ENCODE results near the gene FGD1.

FGD1 gene

DNA sequence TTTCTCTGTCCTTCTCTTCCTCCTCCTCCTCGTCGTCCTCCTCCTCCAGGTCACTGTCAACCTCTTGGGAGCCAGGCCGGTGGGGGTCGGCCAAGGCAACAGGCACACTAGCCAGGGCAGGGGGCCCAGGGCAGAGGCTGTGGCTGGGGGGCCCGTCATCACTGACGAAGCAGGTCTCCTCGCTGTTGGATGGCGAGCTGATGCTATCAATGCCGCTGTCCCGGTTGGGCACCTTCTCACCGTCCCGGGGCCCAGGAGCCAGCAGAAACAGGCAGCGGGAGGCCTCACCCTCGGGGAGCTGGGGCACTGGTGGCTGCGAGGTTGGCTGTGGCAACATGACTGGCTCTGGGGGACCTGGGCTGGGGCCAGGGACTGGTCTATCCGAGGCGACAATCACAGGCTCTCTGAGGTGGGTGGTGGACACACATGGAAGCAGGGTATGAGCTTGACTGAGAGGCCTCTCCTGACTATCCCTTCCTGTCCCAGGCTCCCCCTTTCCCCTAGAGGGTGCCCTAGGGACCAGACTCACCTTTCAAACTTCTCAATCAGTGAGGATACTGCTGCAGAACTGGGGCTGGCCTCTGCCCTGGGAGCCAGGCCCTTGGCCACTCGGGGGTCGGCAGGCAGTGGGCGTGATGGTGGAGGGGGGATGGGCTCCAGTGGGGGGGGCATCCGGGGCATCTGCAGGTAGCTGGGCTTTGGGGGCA lies 25.8 kb downstream of the FGD1 start:
- no peak for DNase-seq

DNA sequence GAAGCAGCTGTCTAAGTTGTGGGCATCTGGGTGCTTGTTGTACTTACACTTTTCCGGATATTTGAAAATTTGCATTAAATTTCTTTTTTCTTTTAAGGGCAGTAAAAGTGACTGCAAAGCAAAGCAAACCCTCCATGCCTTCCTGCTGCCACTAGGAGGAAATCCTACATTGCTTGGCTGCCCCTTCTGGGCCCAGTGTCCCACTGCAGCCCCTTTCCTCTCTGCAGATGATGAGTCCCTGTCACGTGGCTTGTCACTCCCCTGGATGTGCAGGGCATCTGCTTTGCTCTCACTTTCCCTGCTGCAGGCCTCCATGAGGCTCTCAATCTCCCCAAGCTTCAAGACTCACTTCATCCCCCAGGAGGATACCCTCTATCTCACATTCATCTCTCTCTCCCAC lies 43.1 kb downstream of the FGD1 start:
- DNase-seq: no peak

DNA sequence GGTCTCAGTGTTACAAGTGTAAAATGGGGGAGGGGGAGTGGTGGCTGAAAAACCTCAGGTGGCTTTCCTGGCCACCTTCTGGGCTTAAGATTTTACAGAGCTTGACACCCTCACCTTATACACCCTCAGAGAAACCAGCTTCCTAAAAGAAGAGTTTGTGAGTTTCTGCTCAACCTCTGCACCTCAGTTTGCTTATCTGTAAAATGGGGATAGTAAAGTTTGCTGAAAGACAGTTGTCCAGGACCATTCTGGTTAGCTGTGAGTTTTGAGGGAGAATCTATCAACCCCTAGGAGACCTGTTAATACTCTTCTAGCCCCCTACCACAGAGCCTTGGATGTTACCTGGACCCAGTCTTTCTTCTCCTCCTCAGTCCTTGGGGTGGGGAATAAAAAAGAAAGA lies 46.1 kb downstream of the FGD1 start:
- DNase-seq: no peak

DNA sequence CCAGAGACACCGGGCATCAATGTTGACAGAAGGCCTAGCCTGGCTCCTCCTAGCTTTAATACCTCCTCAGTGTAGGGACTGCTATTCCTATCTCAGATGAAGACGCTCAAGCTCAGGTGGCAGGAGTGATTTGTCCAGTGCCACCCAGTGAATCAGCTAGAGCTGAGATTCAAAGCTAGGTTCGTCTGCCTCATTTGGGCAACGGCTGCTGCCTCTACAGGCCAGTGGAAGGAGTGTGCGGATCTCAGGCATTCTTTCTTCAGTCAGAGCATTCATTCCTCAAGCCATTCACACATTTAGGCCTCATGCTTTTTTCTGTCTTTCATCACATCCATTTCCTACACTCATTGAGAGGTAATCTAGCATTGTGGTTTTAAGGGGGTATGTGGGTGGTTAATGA lies 48.6 kb downstream of the FGD1 start:
- DNase-seq: no peak

DNA sequence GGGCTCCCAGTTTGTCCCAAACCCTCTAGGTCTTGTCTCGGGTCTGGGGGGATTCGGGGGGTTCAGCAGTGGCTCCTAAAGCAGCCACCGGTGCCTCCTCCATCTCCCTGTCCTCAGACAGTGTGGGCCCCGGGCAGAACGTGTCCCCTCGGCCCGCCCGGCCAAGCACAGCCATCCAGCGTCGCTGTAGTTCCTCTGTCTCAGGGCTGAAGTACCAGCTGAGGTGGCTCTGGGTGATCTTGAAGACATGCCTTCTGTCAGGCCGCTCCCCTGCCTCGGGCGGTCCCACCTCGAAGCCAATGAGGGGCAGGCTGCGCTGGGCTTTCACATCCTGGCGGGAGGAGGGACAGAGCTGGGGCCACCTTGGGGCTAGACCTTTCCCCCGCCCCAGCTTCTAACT lies 50.0 kb downstream of the FGD1 start:
- no peak for DNase-seq

DNA sequence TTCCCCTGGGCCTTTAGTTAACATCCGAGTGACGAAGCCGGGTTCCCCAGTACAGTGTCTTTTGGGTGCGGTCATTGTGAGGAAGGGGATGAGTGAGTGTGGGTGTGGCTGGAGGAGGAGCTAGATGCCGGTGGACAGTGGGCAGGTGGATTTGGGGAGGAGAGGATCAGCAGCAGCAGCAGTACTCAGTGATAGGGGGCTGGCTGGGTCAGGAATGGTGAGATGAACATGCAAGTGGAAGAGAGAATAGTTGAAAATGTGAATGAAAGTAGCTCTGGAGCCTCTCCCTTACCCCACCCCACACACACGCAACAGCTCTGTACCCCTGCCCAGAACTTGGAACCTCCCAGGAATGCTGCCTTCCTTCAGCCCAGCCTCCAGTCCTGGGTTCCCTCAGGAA lies 51.3 kb downstream of the FGD1 start:
- no peak for DNase-seq

DNA sequence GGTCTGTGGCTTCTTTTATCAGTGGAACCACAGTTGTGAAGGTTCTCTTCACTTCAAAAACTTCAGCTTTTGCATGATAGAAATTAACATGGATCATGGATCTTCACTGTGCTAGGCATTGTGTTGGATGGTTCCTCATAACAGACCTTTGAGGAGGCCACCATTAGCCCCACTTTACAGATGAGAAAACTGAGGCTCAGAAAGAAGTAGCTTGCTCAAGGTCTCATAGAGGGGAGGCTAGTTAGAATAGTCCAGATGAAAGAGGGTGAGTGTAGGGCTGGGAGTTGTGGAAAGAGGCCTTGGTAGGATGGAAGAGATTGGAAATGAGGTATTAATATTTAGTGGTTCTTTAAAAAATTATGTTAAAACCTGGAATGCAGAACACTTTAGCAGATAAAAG lies 53.2 kb downstream of the FGD1 start:
- DNase-seq: no peak

DNA sequence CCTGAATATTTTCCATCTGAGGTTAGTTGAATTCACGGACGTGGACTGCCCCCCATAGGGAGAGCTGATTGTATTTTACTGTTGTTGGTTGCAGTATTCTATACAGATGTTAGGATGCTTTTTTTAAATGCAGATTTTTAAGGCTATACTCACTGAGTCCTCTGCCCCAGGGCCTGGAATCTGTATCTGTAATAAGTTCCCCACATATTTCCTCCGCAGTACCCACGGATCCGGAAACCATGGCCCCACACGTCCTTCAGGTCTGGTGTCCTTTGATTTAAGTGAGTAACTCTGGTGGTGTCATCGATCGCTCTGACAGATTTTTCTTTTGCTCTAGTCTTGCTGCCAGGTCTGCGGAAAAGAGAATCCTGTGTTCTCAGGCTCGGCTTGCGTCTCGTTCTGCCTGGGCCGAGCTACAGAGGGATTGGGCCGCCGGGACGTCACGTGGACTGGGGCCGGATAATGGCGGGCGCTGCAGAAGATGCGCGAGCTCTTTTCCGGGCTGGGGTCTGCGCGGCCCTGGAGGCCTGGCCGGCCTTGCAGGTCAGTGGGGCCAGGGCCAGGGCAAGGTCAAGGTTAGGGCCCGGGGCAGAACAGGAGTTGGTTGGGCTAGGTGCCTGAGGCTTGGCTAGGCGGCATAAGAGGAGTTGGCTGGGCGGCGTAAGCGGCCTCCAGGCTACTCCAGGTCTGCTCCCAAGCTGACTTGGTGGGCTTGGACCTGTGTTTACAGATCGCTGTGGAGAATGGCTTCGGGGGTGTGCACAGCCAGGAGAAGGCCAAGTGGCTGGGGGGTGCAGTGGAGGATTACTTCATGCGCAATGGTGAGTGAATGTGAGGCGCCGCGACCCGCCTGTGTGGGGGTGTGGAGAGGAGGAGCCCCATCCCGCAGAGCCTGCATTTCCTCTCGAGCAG lies 55.8 kb downstream of the FGD1 start, which contains the start of gene TSR2:
Gene TSR2, plus strand, starts transcription at position 445 of the 912 bp plus-strand sequence. Its CDS starts 18 bp downstream, at position 463.
- peak; percentile 50 to 56 for DNase-seq

DNA sequence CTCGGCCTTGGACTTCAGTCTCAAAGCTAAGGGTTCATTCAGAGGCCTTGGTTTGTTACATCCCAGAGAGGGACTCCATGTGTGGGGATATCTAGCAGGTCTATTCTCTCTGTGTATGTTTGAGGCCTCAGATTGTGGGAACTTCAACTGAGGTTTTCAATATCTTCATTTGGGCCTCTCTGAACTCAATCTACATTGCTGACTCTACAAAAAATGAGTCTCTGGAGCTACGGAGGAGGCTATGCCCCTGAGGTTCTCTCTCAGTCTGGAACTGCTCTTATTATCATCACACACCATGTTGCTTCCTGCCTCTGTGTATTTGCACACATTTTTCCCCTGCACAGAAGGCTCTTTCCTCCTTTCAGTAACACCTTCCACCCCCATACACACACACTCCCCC lies 60.9 kb downstream of the FGD1 start:
- DNase-seq: no peak

DNA sequence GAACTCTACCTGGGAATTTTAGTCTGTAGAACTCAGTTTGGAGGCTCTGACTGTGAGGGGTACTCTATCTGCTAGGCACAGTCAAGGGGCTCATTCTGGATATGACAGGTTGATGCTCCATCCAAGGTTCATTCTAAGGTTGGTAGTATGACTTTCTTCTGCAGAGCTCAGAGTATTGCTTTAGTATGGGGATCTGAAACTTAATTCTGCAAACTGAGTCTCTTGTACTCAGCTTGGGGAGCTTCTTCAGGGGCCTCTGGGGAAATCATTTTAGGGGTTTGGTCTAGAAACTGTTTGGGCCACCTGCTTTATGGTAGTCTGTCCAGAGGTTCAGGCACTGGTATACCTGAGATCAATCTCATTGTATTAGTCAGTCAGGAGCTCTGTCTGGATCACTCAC lies 65.5 kb downstream of the FGD1 start:
- DNase-seq: no peak

DNA sequence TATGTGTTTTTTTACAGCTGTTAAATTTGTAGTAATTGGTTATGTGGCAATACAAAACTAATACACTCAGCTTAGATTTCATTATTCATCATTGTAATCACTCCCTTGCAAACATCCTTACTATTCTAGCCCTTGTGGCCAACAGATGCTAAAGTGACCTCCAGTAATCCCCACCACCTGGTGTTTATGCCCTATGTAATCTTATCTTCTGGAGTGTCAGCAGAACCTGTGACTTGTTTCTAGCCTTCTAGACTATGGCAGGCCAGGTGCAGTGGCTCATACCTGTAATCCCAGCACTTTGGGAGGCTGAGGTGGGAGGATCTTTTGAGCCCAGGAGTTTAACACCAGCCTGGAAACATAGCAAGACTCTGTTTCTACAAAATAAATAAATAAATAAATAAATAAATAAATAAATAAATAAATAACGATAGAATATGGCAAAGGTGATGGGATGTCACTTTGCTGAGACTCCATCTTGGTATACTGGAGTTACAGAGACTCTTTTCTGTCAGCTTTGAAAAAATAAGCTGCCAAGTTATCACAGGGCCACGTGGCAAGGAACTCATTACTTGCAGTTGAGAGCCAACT lies 68.1 kb downstream of the FGD1 start:
- no peak for DNase-seq

DNA sequence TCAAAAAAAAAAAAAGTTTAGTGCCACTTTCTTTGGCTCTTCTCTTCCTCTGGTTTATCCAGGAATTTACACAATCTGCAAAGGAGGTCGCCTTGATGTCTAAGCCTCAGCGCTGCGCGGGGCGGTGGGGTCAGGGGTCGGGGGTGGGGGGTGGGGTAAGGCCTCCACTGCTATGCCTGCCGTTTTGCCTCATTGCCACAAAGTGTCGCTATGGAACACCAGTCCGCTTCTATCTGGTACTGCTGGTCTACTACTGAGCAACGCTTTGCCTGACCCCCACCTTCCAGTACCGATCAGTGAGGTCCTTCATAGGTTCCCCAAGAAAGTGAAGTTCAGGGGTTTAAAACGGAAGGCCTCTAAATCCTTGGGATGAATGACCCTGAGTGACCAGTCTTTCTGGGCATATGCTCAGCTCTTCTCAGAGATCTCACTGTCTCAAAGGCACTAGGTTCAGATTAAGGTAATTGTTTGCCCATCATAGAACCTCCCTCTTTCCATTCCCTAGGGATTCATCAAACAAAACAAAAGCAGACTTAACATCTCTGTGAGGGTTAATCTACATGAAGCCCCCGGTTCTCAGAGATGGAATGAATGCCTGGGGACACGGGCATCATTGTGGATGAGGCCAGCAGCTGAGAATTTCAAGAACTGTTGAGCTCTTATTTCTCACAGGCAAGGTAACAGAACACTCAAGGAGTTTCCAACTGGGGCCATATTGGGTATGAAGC lies 72.7 kb downstream of the FGD1 start:
- DNase-seq: no peak

DNA sequence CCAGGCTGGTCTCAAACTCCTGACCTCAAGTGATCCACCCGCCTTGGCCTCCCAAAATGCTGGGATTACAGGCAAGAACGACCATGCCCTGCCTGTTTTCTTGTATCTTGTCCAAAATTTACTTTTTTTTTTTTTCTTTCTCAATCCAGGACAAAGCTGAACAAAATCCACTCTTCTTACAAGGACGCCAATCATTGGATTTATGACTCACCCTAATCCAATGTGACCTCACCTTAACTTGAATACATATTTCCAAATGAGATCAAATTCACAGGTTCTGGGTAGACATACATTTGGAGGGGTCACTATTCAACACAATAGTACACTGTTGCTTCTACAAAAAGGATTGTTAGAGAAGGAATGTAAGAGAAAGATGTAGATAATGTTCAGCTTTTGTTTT lies 73.9 kb downstream of the FGD1 start:
- no peak for DNase-seq

DNA sequence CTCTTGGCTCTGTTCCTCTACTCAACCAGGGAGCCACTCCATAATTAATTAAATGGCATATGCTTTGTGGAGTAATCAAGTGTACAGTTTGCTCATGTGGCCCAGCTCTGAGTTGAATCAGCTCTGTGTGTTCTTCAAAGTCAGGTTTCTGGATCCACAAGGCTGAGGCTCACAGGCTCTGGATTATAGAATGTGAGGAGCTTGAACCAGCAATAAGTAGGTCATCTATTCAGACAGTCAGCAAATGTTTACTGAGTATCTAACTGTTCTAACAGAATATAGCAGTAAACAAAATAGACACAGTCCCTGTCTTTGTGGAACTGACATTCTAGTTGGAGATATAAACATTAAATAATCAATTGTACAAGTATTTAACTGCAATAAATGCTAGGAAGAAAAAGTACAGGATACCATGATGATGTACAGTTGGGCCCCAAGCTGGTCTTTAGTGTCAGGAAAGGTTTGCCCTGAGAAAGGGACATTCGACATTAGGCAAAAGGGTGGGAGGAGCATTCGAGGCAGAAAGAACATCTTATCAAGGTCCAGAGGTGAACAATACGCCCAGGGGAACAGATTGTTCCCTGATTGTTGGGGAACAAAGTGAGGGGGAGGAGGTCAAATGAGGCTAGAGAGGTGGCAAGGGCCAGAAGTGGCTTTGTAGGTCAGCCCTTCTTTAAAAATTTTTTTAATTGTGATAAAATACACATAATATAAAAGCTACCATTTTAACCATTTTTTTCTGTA lies 76.3 kb downstream of the FGD1 start:
- no peak for DNase-seq

DNA sequence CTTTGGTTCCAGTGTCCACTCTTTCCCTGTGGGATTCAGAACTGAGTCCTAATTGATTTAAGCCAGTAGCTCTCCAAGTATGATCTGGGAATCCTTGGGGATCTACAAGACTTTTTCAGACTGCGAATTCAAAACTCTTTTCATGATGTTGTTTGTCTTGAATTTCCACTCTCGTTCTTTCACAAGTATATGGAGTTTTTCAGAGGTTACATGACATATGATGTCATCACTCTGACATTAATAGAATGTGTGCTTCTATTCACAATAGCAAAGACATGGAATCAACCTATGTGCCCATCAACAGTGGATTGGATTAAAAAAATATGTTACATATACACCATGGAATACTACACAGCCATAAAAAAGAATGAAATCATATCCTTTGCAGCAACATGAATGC lies 79.1 kb downstream of the FGD1 start:
- no peak for DNase-seq

DNA sequence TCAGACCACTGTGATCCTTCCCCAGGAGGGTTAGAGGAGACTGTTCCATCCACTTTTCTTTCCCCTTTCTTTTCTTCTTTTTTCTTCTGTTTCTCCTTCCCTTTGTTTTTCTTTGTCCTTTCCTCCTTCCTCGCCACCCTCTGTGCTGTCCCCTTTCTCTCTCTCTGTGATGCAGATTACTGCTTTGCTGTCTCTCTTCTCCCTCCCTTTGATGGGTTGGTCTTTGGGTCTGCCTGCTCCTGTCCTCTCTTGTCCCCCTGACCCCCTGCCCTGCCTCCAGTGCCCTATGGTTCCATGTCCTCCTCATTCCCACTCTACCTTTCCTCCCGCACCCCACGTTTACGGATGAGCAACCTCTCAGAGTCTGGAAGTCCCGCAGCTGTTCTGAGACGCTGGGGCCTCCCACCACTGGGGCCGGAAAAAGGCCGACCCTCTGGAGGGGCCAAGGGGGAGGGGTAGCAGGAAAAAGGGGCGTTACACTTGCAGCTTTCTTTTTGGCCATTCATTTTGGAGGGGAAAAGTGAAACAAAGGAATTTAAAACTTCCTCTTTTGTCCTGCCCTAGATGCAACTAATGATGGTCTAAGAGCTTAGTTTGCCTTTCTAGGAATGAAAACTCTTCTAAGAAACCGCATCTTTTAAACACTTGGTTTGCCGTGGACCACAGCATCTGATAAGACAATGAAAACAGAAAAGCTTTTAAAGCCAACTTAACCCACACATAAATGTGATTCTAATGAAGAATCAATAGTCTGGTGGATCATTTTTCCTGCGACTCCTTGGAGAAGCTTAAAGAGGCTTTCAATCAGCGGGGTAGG lies 80.3 kb downstream of the FGD1 start:
- DNase-seq: no peak

DNA sequence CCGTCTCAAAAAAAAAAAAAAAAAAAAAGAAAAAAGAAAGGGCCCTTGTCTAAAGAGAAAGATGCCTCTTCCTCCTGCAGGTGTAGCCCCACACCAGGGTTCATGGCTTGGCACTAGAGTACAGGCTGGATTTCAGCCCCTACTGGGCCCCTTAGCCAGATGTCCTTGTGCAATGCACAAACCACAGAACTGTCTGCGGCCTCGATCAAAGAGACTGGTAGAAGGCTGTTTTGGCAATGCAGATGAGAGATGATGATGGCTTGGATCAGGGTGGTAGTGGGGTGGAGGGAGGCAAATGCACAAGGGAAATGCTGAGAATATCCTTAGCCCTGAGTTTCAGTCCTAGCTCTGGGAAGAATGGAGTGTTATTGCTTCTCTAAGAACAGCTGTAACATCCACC lies 82.3 kb downstream of the FGD1 start:
- DNase-seq: no peak

DNA sequence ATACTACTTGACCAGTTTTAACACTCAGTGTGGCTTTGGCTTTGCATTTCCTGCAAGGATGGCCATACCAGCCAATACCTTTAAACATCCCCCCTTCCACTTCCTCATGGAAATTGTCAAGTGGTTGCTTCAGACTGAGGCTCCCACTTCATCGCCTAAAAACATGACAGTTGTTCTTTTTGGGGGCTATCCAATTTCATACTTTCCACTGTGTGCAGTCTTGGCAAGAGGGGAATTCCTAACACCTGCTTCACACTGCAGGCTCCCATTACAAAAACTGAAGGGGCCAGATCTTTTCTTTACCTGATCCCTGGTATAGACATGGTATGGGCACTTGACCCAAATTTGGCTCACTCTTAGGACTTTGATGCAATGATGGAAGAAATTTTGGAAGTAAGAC lies 84.3 kb downstream of the FGD1 start:
- no peak for DNase-seq

DNA sequence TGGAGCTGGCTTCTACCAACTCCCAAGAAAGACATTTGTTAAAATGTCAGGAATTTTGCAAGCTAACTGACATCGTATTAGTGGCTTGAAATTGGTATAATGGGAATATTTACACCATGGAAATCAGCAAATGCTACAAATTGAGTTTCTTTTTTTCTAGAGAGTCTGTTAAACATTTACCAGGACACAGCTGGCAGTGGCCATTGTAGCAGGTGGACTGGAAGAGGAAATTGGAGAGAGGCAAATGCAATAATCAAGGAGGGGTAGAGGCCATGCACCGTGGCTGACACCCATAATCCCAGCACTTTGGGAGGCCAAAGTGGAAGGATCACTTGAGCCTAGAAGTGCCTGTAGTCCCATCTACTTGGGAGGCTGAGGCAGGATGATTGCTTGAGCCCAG lies 88.8 kb downstream of the FGD1 start:
- DNase-seq: no peak

DNA sequence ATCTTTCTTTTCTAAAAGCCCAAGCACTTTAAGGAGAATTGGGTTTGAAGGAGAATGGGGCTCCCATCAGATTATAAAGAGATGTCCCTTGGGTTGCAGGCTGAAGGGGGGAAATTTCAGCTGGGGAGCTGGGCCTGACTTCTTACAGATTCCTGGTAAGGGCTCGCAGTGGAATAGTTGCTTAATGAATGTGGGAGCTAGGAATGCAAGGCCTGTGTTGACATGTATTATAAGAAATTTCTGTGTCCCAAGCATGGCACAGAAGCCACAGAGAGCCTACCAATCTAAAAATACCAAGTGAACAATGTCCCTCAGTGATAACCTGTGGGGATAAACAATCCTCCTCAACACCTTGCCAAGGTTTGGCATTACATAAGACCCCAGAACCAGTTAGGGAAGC lies 98.9 kb downstream of the FGD1 start:
- no peak for DNase-seq
